HG02973 (cell line): ENCODE measurements around the gene KRT72.

ENCODE experiments used
- ATAC-seq: cut with Tn5 transposase; IDR thresholded peaks from one replicate; pipeline ENCODE4 v1.9.1; 2021; ENCODE audit warnings: moderate library complexity; ENCODE audit not compliant: unreplicated experiment

The KRT72 gene

GRCh38 chr12:52551216-52551865, 49.9 kb downstream of the KRT72 start:
- no peak for ATAC-seq

- ATAC-seq = no peak
Observed at GRCh38 chr12:52546126-52546525, 55.1 kb downstream of the KRT72 start.

DNA sequence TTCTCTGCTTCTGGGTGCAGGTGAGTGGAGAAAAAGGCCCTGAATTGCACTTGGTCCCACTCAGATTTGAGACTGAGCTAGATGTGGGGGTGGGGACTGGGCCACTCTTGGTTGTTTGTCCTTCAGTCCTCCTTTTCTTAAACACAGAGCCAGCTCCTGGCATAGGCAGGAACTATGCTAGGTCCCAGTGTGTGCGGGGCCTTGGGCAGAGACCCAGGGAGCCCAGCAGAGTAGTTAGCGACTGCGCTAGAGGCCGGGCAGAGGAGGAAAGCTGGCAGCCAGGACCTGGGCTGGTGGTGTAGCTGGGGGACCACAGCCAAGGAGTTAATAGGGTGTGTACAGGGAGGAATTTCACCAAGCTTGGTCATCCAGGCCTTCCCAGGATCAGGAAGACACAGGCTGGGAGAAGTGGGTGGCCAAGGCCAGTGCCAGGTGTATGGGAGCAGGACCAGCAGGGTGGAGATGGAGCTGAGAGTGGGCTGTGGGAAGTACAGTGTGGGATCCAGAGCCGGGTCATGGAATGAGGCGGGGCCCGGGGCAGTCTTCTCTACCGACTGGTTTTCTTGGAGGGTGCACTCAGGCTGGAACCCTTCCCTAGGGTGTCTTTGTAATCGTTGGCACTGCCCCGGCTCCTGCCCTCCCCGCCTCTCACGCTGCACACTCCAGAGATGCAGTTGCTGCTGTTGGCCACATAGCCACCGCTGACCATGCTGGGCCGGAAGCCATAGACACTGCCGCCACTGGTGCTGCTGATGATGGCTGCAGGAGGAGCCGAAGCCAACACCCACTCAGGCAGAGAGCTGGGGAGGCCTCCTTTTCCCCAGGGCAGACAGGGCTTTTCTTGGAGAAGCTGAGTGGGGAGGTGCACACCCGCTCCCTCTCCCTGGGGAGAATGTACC, 57.0 kb downstream of the KRT72 start:
- ATAC-seq = no peak

DNA sequence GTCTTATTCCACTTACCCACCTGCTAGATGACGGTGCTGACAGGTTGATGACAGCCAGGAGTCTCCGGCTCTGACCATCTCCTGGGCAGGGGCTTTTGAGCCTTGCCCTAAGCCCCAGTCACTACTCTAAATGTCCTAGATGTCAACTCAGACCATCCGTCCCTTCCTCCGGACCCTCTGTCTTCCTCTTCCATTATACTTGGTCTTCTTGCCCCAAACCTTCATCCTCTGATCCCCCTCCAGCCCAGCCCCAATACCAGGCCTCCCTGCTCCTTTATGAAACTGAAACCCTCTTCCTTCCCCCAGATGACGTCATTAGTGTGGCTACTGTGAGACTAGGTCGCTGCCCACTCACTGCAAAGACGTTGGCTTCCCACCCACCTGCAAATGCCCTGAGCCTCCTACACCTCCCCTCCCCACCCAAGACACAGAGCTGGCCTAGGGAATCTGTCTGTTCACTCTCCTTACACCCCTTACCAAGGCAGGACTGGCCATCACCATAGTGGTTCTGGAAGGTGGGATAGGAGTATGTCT, 58.4 kb downstream of the KRT72 start:
- no peak for ATAC-seq

- no peak for ATAC-seq
Observed at GRCh38 chr12:52542157-52542556, 59.1 kb downstream of the KRT72 start.

DNA sequence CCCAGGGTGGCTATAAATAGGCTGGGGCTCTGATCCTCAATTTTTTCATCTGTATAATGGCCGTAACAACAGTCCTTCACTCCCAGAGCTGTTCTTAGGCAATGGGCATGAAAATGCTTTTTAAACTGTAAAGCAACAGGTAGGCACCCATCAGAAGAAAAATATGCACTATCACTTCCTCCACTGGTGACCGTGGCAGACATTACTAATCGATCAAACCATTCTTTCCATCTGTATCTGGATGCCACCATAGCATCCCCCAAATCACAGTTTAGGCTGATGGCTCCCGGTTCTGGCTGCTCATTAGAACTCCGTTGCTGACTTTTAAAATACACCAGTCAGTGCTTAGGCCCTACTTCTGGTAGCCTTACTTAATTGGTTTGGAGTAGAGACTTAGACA, 59.6 kb downstream of the KRT72 start:
- no peak for ATAC-seq

- no peak for ATAC-seq
Observed at GRCh38 chr12:52540531-52540930, 60.7 kb downstream of the KRT72 start.

- ATAC-seq = no peak
Observed at GRCh38 chr12:52539821-52540173, 61.5 kb downstream of the KRT72 start.

DNA sequence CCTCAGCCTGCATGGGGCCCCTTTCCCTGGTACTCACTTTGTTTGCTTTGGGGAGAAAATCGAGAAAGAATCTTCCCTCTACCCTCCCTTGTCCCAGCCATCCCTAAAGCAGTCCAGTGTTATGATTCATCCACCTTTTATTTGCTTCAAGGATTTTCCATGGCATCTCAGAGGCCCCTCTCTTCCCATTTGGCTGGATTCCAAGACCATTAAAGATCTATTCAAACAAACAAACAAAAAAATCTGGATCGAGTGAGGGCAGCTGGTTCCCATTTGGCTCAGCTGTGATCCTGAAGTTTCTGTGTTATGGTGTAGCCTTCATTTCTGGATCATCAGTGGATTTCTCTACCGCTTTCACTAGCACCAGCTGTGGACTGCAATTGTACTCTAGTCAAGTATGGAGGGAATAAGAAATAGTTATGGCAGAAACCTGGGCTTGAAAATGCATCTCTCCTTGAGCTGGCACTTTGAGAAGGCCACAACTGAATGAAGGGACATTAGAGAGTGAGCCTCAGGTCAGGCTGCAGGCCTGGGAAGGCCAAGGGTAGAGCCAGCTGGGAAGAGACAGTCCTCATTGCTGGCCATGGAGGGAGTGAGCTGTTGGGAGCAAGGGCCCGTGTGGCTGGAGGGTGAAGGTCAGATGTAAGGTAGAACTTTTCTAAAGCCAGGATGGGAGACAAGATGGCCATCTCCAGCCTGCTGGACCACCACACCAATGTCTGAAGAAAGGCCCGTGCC, 62.0 kb downstream of the KRT72 start:
- ATAC-seq = no peak

DNA sequence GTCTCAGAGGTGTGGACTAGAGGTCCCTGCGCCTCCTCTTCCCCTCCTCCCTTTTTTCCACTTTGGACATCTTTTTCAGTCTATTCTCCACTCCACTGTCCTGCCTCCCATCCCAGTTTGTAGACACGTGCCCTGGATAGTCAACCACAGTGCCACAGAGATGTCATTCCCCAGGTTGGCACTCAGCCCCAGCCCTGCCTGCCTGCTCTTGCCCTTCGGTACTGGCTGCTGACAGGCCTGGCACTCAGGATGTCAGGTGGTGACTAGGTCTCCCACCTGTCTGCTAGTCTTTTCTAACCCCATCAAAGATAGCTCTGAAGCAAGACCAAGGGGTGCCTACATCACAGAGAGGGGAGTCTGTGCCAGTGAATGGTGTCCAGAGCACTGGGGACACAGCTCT, 64.2 kb downstream of the KRT72 start:
- ATAC-seq = no peak
